IMR-90 (cell line): Measurements from ENCODE around the gene RMDN3. TPM values are rescaled to one million over a fixed set of nuclear protein-coding genes. Genes with fewer than 3 reads are reported as not detected.

Experiments
- ATAC-seq: fragments of 200-7000 bp; cut with Tn5 transposase; 2 replicates; pipeline ENCODE4 v1.9.1; 2020; ENCODE audit warnings: low read depth, mild to moderate bottlenecking, moderate library complexity
- BruUV-seq: library from RNA; stranded (reverse); fragments of 400-500 nt; replicated peaks from 2 replicates; lab custom pipeline; 2021; lab: Mats Ljungman, UMichigan
- CTCF ChIA-PET: fragments of 300-600 bp; formaldehyde crosslinking; extraction: SDS; loops from one replicate; lab custom pipeline; 2021; ENCODE audit warnings: antibody characterized with exemption; lab: Yijun Ruan, JAX
- POLR2A ChIA-PET: fragments of 300-600 bp; sonication (Branson Sonifier 250); formaldehyde crosslinking; loops from one replicate; lab custom pipeline; 2022; ENCODE audit warnings: antibody characterized with exemption; ENCODE audit not compliant: unreplicated experiment; lab: Charles Lee
- DNase-seq: peaks from one replicate; pipeline ENCODE4 v3.0.0; 2013
- H2AFZ ChIP-seq: replicated peaks from 2 replicates; pipeline ENCODE3; 2013; ENCODE audit warnings: low read length, mild to moderate bottlenecking; ENCODE audit not compliant: poor library complexity
- H2AK5ac ChIP-seq: 2 replicates; pipeline ENCODE4 v1.6.1; 2013; ENCODE audit warnings: low read depth, low read length, inconsistent platforms
- H2AK9ac ChIP-seq: replicated peaks from 2 replicates; pipeline ENCODE3; 2013; ENCODE audit warnings: mild to moderate bottlenecking, low read depth, low read length, moderate library complexity; ENCODE audit not compliant: poor library complexity
- H2BK120ac ChIP-seq: 2 replicates; pipeline ENCODE4 v1.6.1; 2013; ENCODE audit warnings: low read depth, low read length, inconsistent platforms
- H2BK15ac ChIP-seq: 3 replicates; pipeline ENCODE4 v1.6.1; 2013; ENCODE audit warnings: low read depth, low read length, inconsistent platforms
- H2BK20ac ChIP-seq: 2 replicates; pipeline ENCODE4 v1.6.1; 2013; ENCODE audit warnings: low read depth, mild to moderate bottlenecking, inconsistent platforms, low read length, moderate library complexity
- H2BK5ac ChIP-seq: 2 replicates; pipeline ENCODE4 v1.6.1; 2013; ENCODE audit warnings: mild to moderate bottlenecking, low read depth, low read length, inconsistent platforms; ENCODE audit not compliant: poor library complexity, severe bottlenecking
- H3K14ac ChIP-seq: replicated peaks from 2 replicates; pipeline ENCODE4 v1.6.1; 2013; ENCODE audit warnings: low read depth, low read length, inconsistent platforms
- H3K18ac ChIP-seq: 2 replicates; pipeline ENCODE4 v1.6.1; 2013; ENCODE audit warnings: low read depth, low read length, control low read depth
- H3K23ac ChIP-seq: 2 replicates; pipeline ENCODE4 v1.6.1; 2013; ENCODE audit warnings: low read depth, low read length, inconsistent platforms
- H3K27ac ChIP-seq: 2 replicates; pipeline ENCODE4 v1.5.1; 2013; ENCODE audit warnings: mild to moderate bottlenecking, control low read depth, low read length; ENCODE audit not compliant: insufficient read depth
- H3K27me3 ChIP-seq: 2 replicates; pipeline ENCODE4 v1.6.1; 2013; ENCODE audit warnings: low read length; ENCODE audit not compliant: control insufficient read depth, insufficient read depth
- H3K36me3 ChIP-seq: 2 replicates; pipeline ENCODE4 v1.6.1; 2013; ENCODE audit warnings: low read length, mixed read lengths; ENCODE audit not compliant: control insufficient read depth, insufficient read depth
- H3K4ac ChIP-seq: 2 replicates; pipeline ENCODE4 v1.6.1; 2013; ENCODE audit warnings: low read depth, low read length, inconsistent platforms
- H3K4me1 ChIP-seq: 2 replicates; pipeline ENCODE4 v1.6.1; 2013; ENCODE audit warnings: low read length, mixed read lengths; ENCODE audit not compliant: control insufficient read depth, insufficient read depth
- H3K4me2 ChIP-seq: 2 replicates; pipeline ENCODE4 v1.6.1; 2013; ENCODE audit warnings: low read depth, mild to moderate bottlenecking, control low read depth, low read length, moderate library complexity
- H3K4me3 ChIP-seq: 2 replicates; pipeline ENCODE4 v1.5.1; 2013; ENCODE audit warnings: low read depth, mild to moderate bottlenecking, control low read depth, low read length, moderate library complexity; ENCODE audit not compliant: insufficient read depth
- H3K56ac ChIP-seq: 2 replicates; pipeline ENCODE4 v1.6.1; 2013; ENCODE audit warnings: low read length, inconsistent platforms; ENCODE audit not compliant: insufficient read depth; ENCODE audit errors: extremely low read depth
- H3K79me1 ChIP-seq, 2 experiments: 2 replicates each; pipeline ENCODE4 v1.6.1; 2013; ENCODE audit warnings: low read length in 2 of 2, inconsistent platforms in 1 of 2, low read depth in 1 of 2
- H3K9ac ChIP-seq: 2 replicates; pipeline ENCODE4 v1.6.1; 2013; ENCODE audit warnings: low read depth, low read length, control low read depth
- H3K9me1 ChIP-seq: 2 replicates; pipeline ENCODE4 v1.6.1; 2013; ENCODE audit warnings: low read length, inconsistent platforms; ENCODE audit not compliant: insufficient read depth
- H3K9me3 ChIP-seq: 2 replicates; pipeline ENCODE4 v1.6.1; 2013; ENCODE audit warnings: low read length; ENCODE audit not compliant: control insufficient read depth, insufficient read depth
- H4K20me1 ChIP-seq: 2 replicates; pipeline ENCODE4 v1.6.1; 2013; ENCODE audit warnings: low read length, inconsistent platforms; ENCODE audit not compliant: insufficient read depth
- H4K5ac ChIP-seq: 2 replicates; pipeline ENCODE4 v1.6.1; 2013; ENCODE audit warnings: mild to moderate bottlenecking, low read depth, low read length, control low read depth
- H4K8ac ChIP-seq, 2 experiments: 2 replicates each; pipeline ENCODE4 v1.6.1; 2013; ENCODE audit warnings: low read depth in 2 of 2, low read length in 2 of 2, control low read depth in 1 of 2, inconsistent platforms in 1 of 2
- H4K91ac ChIP-seq: 2 replicates; pipeline ENCODE4 v1.6.1; 2013; ENCODE audit warnings: low read depth, low read length, inconsistent platforms; ENCODE audit not compliant: insufficient read depth
- ELK1 ChIP-seq: fragments of 150-350 bp; IDR thresholded peaks from 2 replicates; pipeline ENCODE4 v1.6.1; 2016; ENCODE audit warnings: low read depth, mild to moderate bottlenecking, low read length, moderate library complexity, borderline replicate concordance
- FOS ChIP-seq: fragments of 150-350 bp; IDR thresholded peaks from 2 replicates; pipeline ENCODE4 v1.6.1; 2016; ENCODE audit warnings: low read depth, low read length
- MAFK ChIP-seq: IDR thresholded peaks from 2 replicates; pipeline ENCODE4 v1.6.1; 2012; ENCODE audit warnings: low read depth, low read length, improper control_type of control experiment
- SMC3 ChIP-seq: fragments of 150-350 bp; IDR thresholded peaks from 2 replicates; pipeline ENCODE4 v1.6.1; 2016; ENCODE audit warnings: low read depth, mild to moderate bottlenecking, antibody characterized with exemption, low read length, moderate library complexity
- WGBS, 2 experiments: methylation state at CpG; one replicate each; pipeline versions ENCODE4 v1.1.5 to v1.1.7; 2013; ENCODE audit warnings: missing lambda C conversion rate in 2 of 2; ENCODE audit not compliant: insufficient read length in 1 of 2; ENCODE audit errors: extremely low coverage in 2 of 2; 5-methylcytosine and 5-hydroxymethylcytosine counted together
- dilution Hi-C: fragments of 300-500 bp; cut with HindIII; formaldehyde crosslinking; loops from one replicate; pipeline ENCODE4 v1.14.3; 2018; ENCODE audit warnings: low sequenced_read_pairs; ENCODE audit not compliant: unreplicated experiment
- in situ Hi-C: fragments of 300-500 bp; cut with MboI; formaldehyde crosslinking; loops from 3 replicates; pipeline ENCODE4 v1.14.3; 2019; ENCODE audit warnings: low sequenced_read_pairs, inconsistent platforms, mixed read lengths
- intact Hi-C: fragments of 100-400 bp; cut with micrococcal nuclease; formaldehyde crosslinking; loops from 2 replicates; pipeline ENCODE4 v1.10.0; 2022
- polyA plus RNA-seq, 3 experiments: library from polyadenylated mRNA; depleted of rRNA; stranded (reverse); fragments of >200 nt; gene quantifications; 2 replicates each; pipeline ENCODE4 v1.2.3, GENCODE V29; 2012; ENCODE audit warnings: low replicate concordance in 1 of 3
- total RNA-seq: library from RNA; depleted of rRNA; stranded (reverse); fragments of >200 nt; gene quantifications from 2 replicates; pipeline ENCODE4 v1.2.3, GENCODE V29; 2012

Gene RMDN3
- total and polyA plus RNA-seq, 2 of the 4 experiments (the other 2 are of a cell fraction): 14.7 to 25.7 TPM

DNA sequence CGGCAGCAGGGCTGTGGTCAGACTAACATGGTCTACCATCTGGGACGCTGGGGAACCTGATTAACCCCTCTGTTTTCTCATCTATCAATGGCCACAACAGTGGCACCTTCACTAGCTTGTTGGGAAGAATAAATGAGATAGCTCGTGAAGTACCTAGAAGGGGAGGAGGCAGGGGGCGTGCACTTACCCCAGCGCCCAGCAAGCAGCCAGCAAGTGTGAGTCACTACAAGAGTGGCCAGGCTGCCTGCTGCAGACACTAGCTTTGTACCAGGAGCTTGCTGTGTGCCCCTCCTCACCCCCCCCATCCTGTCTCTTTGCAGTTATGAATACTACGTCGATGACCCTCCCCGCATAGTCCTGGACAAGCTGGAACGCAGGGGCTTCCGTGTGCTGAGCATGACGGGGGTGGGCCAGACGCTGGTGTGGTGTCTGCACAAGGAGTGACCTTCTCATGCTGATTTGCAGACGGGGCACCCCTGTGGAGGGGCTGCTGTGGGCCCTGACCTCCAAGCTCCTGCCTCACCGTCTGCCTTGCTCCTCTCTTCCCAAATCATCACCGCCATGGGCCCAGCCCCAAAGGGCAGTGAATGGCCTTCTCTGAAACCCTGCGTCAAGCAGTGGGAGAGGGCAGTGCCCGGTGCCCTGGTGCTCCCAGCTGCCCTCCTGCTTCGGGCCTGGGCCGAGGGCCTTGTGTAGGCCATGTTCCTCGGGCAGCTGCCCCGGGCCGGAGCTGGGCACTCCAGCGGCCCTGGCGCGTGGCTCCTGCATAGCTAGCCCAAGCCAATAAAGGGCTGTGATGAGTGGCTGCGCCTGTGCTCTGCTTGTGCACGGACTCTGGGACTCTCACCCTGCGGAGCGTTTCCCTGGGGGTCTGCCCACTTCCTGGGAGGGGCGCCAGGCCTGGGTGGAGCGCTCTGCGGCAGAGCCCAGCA is 12.1 kb upstream of the RMDN3 start:
- ChIA-PET CTCF (interaction anchor here (0.6 kb wide), 1 partner anchor 967 kb away, joined by 3 read pairs; no protein-coding TSS in a partner anchor), POLR2A (no interaction called here)
- no peak overlapping the region for H3K4me3 ChIP-seq
- dilution Hi-C loops: no loop called here
- ATAC-seq (0 out of 2 replicates have a peak, but pooled peaks have one; percentile 10), DNase-seq (peak; percentile 50)
- H3K4me2 ChIP-seq: no peak overlapping the region
- H2AK9ac ChIP-seq: no peak overlapping the region
- no peak overlapping the region for H3K4ac ChIP-seq
- H3K9me3 ChIP-seq: no peaks in the 10 kb centered on the region
- peaks cover 15% of the 10 kb centered on the region for H3K36me3 ChIP-seq
- no peak overlapping the region for H2AFZ ChIP-seq
- H2AK5ac ChIP-seq: no peak overlapping the region
- H4K8ac ChIP-seq: no peak overlapping the region
- no peak overlapping the region for H3K23ac ChIP-seq
- no peak overlapping the region for H3K18ac ChIP-seq
- WGBS, 2 experiments: 93% methylated on average over 9 of the region's 32 CpGs; no CpG with 5 or more reads in 1 of the 2 experiments
- peaks cover 17% of the 10 kb centered on the region for H3K9me1 ChIP-seq
- H2BK120ac ChIP-seq: no peak overlapping the region
- H4K20me1 ChIP-seq: peaks cover 9% of the 10 kb centered on the region; the same call in 1 of the 2 replicates
- no peak overlapping the region for H3K56ac ChIP-seq
- H3K79me1 ChIP-seq: no peaks in the 10 kb centered on the region; a peak in 1 of 4 replicates
- no peak overlapping the region for H3K9ac ChIP-seq
- no peak overlapping the region for H4K5ac ChIP-seq
- no peak for TF ChIP-seq SMC3
- TF ChIP-seq MAFK: no peak
- 0 out of 2 replicates have a peak, but pooled peaks have one; percentile 24 for TF ChIP-seq FOS
- TF ChIP-seq ELK1: no peak
- H3K4me1 ChIP-seq: peaks cover 24% of the 10 kb centered on the region
- H2BK20ac ChIP-seq: no peak overlapping the region
- intact Hi-C loops: no loop called here
- no TSS peak for BruUV-seq
- no peak overlapping the region for H3K27ac ChIP-seq
- H2BK5ac ChIP-seq: no peak overlapping the region
- H3K14ac ChIP-seq: no peak overlapping the region
- in situ Hi-C loops: no loop called here
- H2BK15ac ChIP-seq: no peak overlapping the region
- no peak overlapping the region for H4K91ac ChIP-seq
- no peaks in the 10 kb centered on the region for H3K27me3 ChIP-seq
